HCT116 (cell line): ENCODE data around the gene WNT1. TPM values are rescaled to one million over a fixed set of nuclear protein-coding genes. Genes with fewer than 3 reads are reported as not detected.

Source experiments
- ATAC-seq: fragments of 200-7000 bp; cut with Tn5 transposase; 2 replicates; pipeline ENCODE4 v1.9.1; 2020; ENCODE audit warnings: mild to moderate bottlenecking, moderate library complexity
- BruUV-seq: library from RNA; stranded (reverse); fragments of 400-500 nt; replicated peaks from 2 replicates; lab custom pipeline; 2021; lab: Mats Ljungman, UMichigan
- CTCF ChIA-PET: fragments of 300-600 bp; sonication (Branson Sonifier 250); formaldehyde crosslinking; loops from one replicate; lab custom pipeline; 2021; ENCODE audit warnings: antibody characterized with exemption; lab: Charles Lee
- POLR2A ChIA-PET: fragments of 300-600, 350-600 bp; sonication (Branson Sonifier 250); formaldehyde crosslinking; loops from one replicate; lab custom pipeline; 2021; ENCODE audit warnings: antibody characterized with exemption; lab: Charles Lee
- RAD21 ChIA-PET, 2 experiments: fragments of 300-600 bp; sonication (Branson Sonifier 250); formaldehyde crosslinking; loops; one replicate each; lab custom pipeline; 2023; ENCODE audit warnings: low total read pairs in 2 of 2; ENCODE audit not compliant: uncharacterized antibody in 2 of 2, unreplicated experiment in 2 of 2, low non-redundant PET in 1 of 2; lab: Charles Lee
- DNase-seq: peaks from one replicate; pipeline ENCODE4 v3.0.0-alpha.2; 2010; ENCODE audit warnings: low read depth, low spot score
- H2AFZ ChIP-seq: fragments of 200-600 bp; shearing (Covaris generic), sonication (generic); 2 replicates; pipeline ENCODE4 v1.6.1; 2017; ENCODE audit warnings: low read depth, mixed run types, mixed read lengths, antibody characterized with exemption, low read length; ENCODE audit not compliant: poor library complexity, severe bottlenecking
- H3K27ac ChIP-seq: 2 replicates; pipeline ENCODE4 v1.5.1; 2012; ENCODE audit warnings: low read depth, low read length
- H3K27me3 ChIP-seq: fragments of 200-600 bp; sonication (generic); 2 replicates; pipeline ENCODE4 v1.6.1; 2016; ENCODE audit warnings: mixed run types, low read length, mixed read lengths; ENCODE audit not compliant: insufficient read depth
- H3K36me3 ChIP-seq, 2 experiments: fragments of 200-500 bp in 1 of 2; fragments of 200-600 bp in 1 of 2; sonication (Bioruptor generic) in 1 of 2; sonication (generic) in 1 of 2; 2 replicates each; pipeline versions ENCODE4 v1.5.1 to v1.6.1; 2014 to 2016; ENCODE audit warnings: low read length in 2 of 2, inconsistent platforms in 1 of 2, mixed read lengths in 1 of 2, mixed run types in 1 of 2; ENCODE audit not compliant: insufficient read depth in 2 of 2, control insufficient read depth in 1 of 2
- H3K4me1 ChIP-seq, 2 experiments: fragments of 200-600 bp in 1 of 2; sonication (generic) in 1 of 2; 2 replicates each; pipeline versions ENCODE4 v1.5.1 to v1.6.1; 2012 to 2017; ENCODE audit warnings: low read length in 2 of 2, inconsistent platforms in 1 of 2, mild to moderate bottlenecking in 1 of 2, mixed read lengths in 1 of 2, mixed run types in 1 of 2, moderate library complexity in 1 of 2; ENCODE audit not compliant: insufficient read depth in 2 of 2, control insufficient read depth in 1 of 2
- H3K4me2 ChIP-seq: fragments of 200-600 bp; sonication (generic); 2 replicates; pipeline ENCODE4 v1.6.1; 2017; ENCODE audit warnings: mixed run types, low read length, mixed read lengths
- H3K4me3 ChIP-seq, 2 experiments: fragments of 200-600 bp in 1 of 2; sonication (generic) in 1 of 2; replicated peaks in 1 of 2; 2 replicates each; pipeline ENCODE4 v1.5.1; 2011 to 2016; ENCODE audit warnings: low read length in 2 of 2, control low read depth in 1 of 2, low read depth in 1 of 2, mild to moderate bottlenecking in 1 of 2, mixed read lengths in 1 of 2, mixed run types in 1 of 2
- H3K79me2 ChIP-seq: fragments of 200-600 bp; sonication (generic); 2 replicates; pipeline ENCODE4 v1.6.1; 2017; ENCODE audit warnings: mild to moderate bottlenecking, mixed run types, low read length, moderate library complexity, mixed read lengths; ENCODE audit not compliant: insufficient read depth
- H3K9ac ChIP-seq: fragments of 200-600 bp; sonication (generic); 2 replicates; pipeline ENCODE4 v1.6.1; 2016; ENCODE audit warnings: low read length, mixed read lengths
- H3K9me2 ChIP-seq: fragments of 200-600 bp; sonication (generic), shearing (Covaris generic); 2 replicates; pipeline ENCODE4 v1.6.1; 2017; ENCODE audit warnings: mixed run types, mild to moderate bottlenecking, moderate library complexity; ENCODE audit not compliant: insufficient read depth
- H3K9me3 ChIP-seq, 2 experiments: fragments of 200-500 bp in 1 of 2; fragments of 200-600 bp in 1 of 2; sonication (Bioruptor generic) in 1 of 2; sonication (generic) in 1 of 2; 2 replicates each; pipeline ENCODE4 v1.6.1; 2014 to 2017; ENCODE audit warnings: low read length in 2 of 2, mixed read lengths in 2 of 2, inconsistent platforms in 1 of 2, low read depth in 1 of 2, mild to moderate bottlenecking in 1 of 2, mixed run types in 1 of 2, moderate library complexity in 1 of 2; ENCODE audit not compliant: control insufficient read depth in 1 of 2, insufficient read depth in 1 of 2
- H4K20me1 ChIP-seq: fragments of 200-600 bp; sonication (generic), shearing (Covaris generic); 2 replicates; pipeline ENCODE4 v1.6.1; 2017; ENCODE audit warnings: mixed run types, mild to moderate bottlenecking, moderate library complexity; ENCODE audit not compliant: insufficient read depth
- ATF3 ChIP-seq: IDR thresholded peaks from 2 replicates; pipeline ENCODE4 v1.6.1; 2012
- CBX3 ChIP-seq: IDR thresholded peaks from 2 replicates; pipeline ENCODE4 v1.6.1; 2012; ENCODE audit warnings: low read depth
- CEBPB ChIP-seq: IDR thresholded peaks from 2 replicates; pipeline ENCODE4 v1.6.1; 2012; ENCODE audit warnings: low read depth
- EGR1 ChIP-seq: IDR thresholded peaks from 2 replicates; pipeline ENCODE4 v1.6.1; 2012; ENCODE audit warnings: low read depth
- ELF1 ChIP-seq: IDR thresholded peaks from 2 replicates; pipeline ENCODE4 v1.6.1; 2012; ENCODE audit warnings: low read depth, borderline replicate concordance
- EZH2 ChIP-seq: fragments of 200-600 bp; sonication (generic); IDR thresholded peaks from 2 replicates; pipeline ENCODE4 v1.6.1; 2017; ENCODE audit warnings: antibody characterized with exemption, mixed run types
- EZH2phosphoT487 ChIP-seq: fragments of 200-600 bp; IDR thresholded peaks from 2 replicates; pipeline ENCODE4 v1.6.1; 2018; ENCODE audit warnings: antibody characterized with exemption, borderline replicate concordance
- FOSL1 ChIP-seq: IDR thresholded peaks from 2 replicates; pipeline ENCODE4 v1.6.1; 2012; ENCODE audit warnings: low read depth
- JUND ChIP-seq: IDR thresholded peaks from 2 replicates; pipeline ENCODE4 v1.6.1; 2012
- MAX ChIP-seq: IDR thresholded peaks from 2 replicates; pipeline ENCODE4 v1.6.1; 2012
- POLR2A ChIP-seq: IDR thresholded peaks from 2 replicates; pipeline ENCODE4 v1.7.0; 2011; ENCODE audit warnings: borderline replicate concordance; ENCODE audit not compliant: insufficient read depth, insufficient read length; ENCODE audit errors: extremely low read depth
- POLR2AphosphoS5 ChIP-seq: IDR thresholded peaks from 2 replicates; pipeline ENCODE4 v1.6.1; 2011; ENCODE audit warnings: mild to moderate bottlenecking, low read depth, low read length, moderate library complexity
- REST ChIP-seq: IDR thresholded peaks from 2 replicates; pipeline ENCODE4 v1.6.1; 2012; ENCODE audit warnings: low read depth
- SIN3A ChIP-seq: IDR thresholded peaks from 2 replicates; pipeline ENCODE4 v1.6.1; 2012; ENCODE audit warnings: low read depth
- SRF ChIP-seq: IDR thresholded peaks from 2 replicates; pipeline ENCODE4 v1.6.1; 2012; ENCODE audit warnings: low read depth
- TCF7L2 ChIP-seq: IDR thresholded peaks from 2 replicates; pipeline ENCODE4 v1.7.0; 2011; ENCODE audit warnings: borderline replicate concordance, inconsistent platforms; ENCODE audit not compliant: insufficient read depth, insufficient read length; ENCODE audit errors: extremely low read depth
- YY1 ChIP-seq: IDR thresholded peaks from 2 replicates; pipeline ENCODE4 v1.6.1; 2011; ENCODE audit warnings: low read length, low read depth, moderate library complexity, mild to moderate bottlenecking; ENCODE audit not compliant: insufficient replicate concordance; ENCODE audit errors: extremely low read depth
- ZBTB33 ChIP-seq: IDR thresholded peaks from 2 replicates; pipeline ENCODE4 v1.6.1; 2011; ENCODE audit warnings: mild to moderate bottlenecking, low read length, moderate library complexity; ENCODE audit not compliant: insufficient replicate concordance; ENCODE audit errors: extremely low read depth
- ZFX ChIP-seq: fragments of 450-650 bp; IDR thresholded peaks from 2 replicates; pipeline ENCODE4 v1.6.1; 2017
- ZNF274 ChIP-seq: fragments of 200-500 bp; sonication (Bioruptor generic); IDR thresholded peaks from 2 replicates; pipeline ENCODE4 v1.6.1; 2014; ENCODE audit warnings: mild to moderate bottlenecking, low read depth, low read length, inconsistent platforms
- intact Hi-C: fragments of 100-400 bp; cut with micrococcal nuclease; formaldehyde crosslinking; loops from 2 replicates; pipeline ENCODE4 v1.10.0; 2022
- total RNA-seq: library from RNA; stranded (reverse); gene quantifications from one replicate; pipeline ENCODE4 v1.2.1, GENCODE V29; 2021; ENCODE audit not compliant: unreplicated experiment

Gene WNT1
- total RNA-seq, 1 experiment from 2014 or later, result not detected

GRCh38 chr12:49015196-49015595, 37.1 kb downstream of the WNT1 start (continued):
- TF ChIP-seq TCF7L2 (no peak), EZH2 (no peak), CEBPB (no peak), YY1 (no peak), SRF (no peak)
- TF ChIP-seq, all 23 proteins: peak for 0

- TF ChIP-seq ZNF274, result no peak
- TF ChIP-seq SRF, result no peak
- TF ChIP-seq ELF1, result no peak
- TF ChIP-seq EZH2phosphoT487, result no peak
- TF ChIP-seq TCF7L2, result no peak
- no peak for TF ChIP-seq EZH2
- no peak for TF ChIP-seq YY1
- TF ChIP-seq ZBTB33, result no peak
- no peak; the same call in 1 of the 2 replicates for TF ChIP-seq SIN3A
- TF ChIP-seq POLR2A, result no peak
- TF ChIP-seq FOSL1, result no peak
- TF ChIP-seq EGR1, result no peak
- TF ChIP-seq REST, result no peak
- no peak for TF ChIP-seq CBX3
- TF ChIP-seq POLR2AphosphoS5, result no peak
- TF ChIP-seq CEBPB, result no peak
- no peak for TF ChIP-seq ZFX
- TF ChIP-seq JUND, result no peak
- no peak for TF ChIP-seq MAX
- no peak for TF ChIP-seq ATF3
- ATAC-seq, result peak; percentile 24
- H2AFZ ChIP-seq, result no peak overlapping the region
Measured at GRCh38 chr12:49017891-49018260, 39.8 kb downstream of the WNT1 start.

More at GRCh38 chr12:49017891-49018260, 39.8 kb downstream of the WNT1 start:
- no TSS peak for BruUV-seq
- H3K9me3 ChIP-seq, result no peaks in the 10 kb centered on the region
- H3K9ac ChIP-seq, result peak overlapping the region; percentile 89
- H3K4me3 ChIP-seq, result peak overlapping the region; percentile 88 to 93
- ChIA-PET CTCF (interaction anchor here (1.0 to 2.4 kb wide), 3 partner anchors 18 to 165 kb away, joined by 4 to 8 read pairs (median 7); partner anchors contain the start of gene DDN), POLR2A (interaction anchor here (0.9 to 1.5 kb wide), 4 partner anchors 17 to 99 kb away, joined by 3 to 7 read pairs (median 3); partner anchors contain the start of gene DDN), RAD21 (no interaction called here)
- peaks cover 11% of the 10 kb centered on the region; the same call in 1 of the 2 replicates for H3K79me2 ChIP-seq
- H3K9me2 ChIP-seq, result no peaks in the 10 kb centered on the region
- H3K4me2 ChIP-seq, result peak overlapping the region; percentile 96
- no peaks in the 10 kb centered on the region for H4K20me1 ChIP-seq
- intact Hi-C loops, result no loop called here
- DNase-seq, result no peak
- H3K4me1 ChIP-seq, result peaks cover 8 to 20% of the 10 kb centered on the region in 2 experiments
- no peaks in the 10 kb centered on the region for H3K27me3 ChIP-seq
- H3K36me3 ChIP-seq, result peaks cover 9 to 11% of the 10 kb centered on the region in 2 experiments; a peak in 2 of 4 replicates
- peak overlapping the region; percentile 89 for H3K27ac ChIP-seq
